Endothelial cell of umbilical vein (primary cell): Measurements from ENCODE around the gene POLR2F.

Source experiments
- POLR2A ChIP-seq: IDR thresholded peaks from 2 replicates; pipeline ENCODE4 v1.6.1; 2012; ENCODE audit warnings: low read depth, mild to moderate bottlenecking, control low read depth, low read length
- POLR2AphosphoS5 ChIP-seq: IDR thresholded peaks from 2 replicates; pipeline ENCODE4 v1.6.1; 2012; ENCODE audit warnings: low read depth, mild to moderate bottlenecking, control low read depth, low read length, moderate library complexity; ENCODE audit not compliant: insufficient read depth
- TF ChIP-seq, protein P1 (sequence below), 2 donors: IDR thresholded peaks; 1 replicate in 1 of 2; 2 replicates in 1 of 2; pipeline ENCODE4 v1.5.1; 2011; ENCODE audit warnings: low read length in 2 of 2, mild to moderate bottlenecking in 2 of 2, moderate library complexity in 2 of 2, control low read depth in 1 of 2, inconsistent platforms in 1 of 2, low read depth in 1 of 2; ENCODE audit not compliant: insufficient read depth in 1 of 2; ENCODE audit errors: extremely low read depth in 1 of 2

DNA sequence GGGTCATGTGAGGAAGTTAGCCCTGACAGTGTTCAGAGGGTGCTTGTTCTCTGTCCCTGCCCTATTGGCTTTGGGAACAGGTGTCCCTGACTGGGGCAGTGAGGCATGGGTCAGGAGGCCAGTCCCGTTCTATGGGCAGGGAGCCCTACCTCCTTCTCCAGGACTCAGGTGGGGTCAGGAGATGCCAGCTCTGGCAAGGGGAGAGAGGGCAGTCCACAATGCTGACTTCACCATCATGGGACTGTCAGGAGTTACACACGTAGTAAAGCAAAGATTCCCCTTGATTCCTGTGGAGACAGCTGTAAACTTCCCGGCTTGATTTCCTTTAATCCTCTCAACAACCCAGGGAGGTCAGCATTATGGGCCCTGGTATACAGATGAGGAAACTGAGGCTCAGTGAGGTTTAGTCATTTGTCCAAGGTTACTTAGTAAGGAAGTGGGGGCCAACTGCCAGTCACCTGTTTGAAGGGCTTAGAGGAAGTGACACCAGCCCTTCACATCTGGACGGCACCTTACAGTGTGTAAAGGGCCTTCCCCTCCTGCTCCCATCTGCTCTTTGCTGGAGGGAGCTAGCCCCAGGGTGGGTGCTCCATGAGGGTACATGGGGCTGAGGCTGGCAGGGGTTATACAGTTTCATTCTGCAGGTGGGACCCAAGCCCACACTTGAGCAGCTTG lies 35.5 kb upstream of the POLR2F start:
- TF ChIP-seq POLR2A (no peak), POLR2AphosphoS5 (no peak)
- TF ChIP-seq, protein P1, sequence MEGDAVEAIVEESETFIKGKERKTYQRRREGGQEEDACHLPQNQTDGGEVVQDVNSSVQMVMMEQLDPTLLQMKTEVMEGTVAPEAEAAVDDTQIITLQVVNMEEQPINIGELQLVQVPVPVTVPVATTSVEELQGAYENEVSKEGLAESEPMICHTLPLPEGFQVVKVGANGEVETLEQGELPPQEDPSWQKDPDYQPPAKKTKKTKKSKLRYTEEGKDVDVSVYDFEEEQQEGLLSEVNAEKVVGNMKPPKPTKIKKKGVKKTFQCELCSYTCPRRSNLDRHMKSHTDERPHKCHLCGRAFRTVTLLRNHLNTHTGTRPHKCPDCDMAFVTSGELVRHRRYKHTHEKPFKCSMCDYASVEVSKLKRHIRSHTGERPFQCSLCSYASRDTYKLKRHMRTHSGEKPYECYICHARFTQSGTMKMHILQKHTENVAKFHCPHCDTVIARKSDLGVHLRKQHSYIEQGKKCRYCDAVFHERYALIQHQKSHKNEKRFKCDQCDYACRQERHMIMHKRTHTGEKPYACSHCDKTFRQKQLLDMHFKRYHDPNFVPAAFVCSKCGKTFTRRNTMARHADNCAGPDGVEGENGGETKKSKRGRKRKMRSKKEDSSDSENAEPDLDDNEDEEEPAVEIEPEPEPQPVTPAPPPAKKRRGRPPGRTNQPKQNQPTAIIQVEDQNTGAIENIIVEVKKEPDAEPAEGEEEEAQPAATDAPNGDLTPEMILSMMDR (IDR thresholded peaks at IDR 0.05; ENCODE audit: extremely low read depth in 1 of 2, insufficient read depth in 1 of 2, low read depth in 1 of 2, low read length in 2 of 2) = no peak
